Measurements from ENCODE around the gene KRI1. TPM values are rescaled to one million over a fixed set of nuclear protein-coding genes. Genes with fewer than 3 reads are reported as not detected.

KRI1 gene
- total RNA-seq, 1 donor from 2014 or later: 21.6 TPM

DNA sequence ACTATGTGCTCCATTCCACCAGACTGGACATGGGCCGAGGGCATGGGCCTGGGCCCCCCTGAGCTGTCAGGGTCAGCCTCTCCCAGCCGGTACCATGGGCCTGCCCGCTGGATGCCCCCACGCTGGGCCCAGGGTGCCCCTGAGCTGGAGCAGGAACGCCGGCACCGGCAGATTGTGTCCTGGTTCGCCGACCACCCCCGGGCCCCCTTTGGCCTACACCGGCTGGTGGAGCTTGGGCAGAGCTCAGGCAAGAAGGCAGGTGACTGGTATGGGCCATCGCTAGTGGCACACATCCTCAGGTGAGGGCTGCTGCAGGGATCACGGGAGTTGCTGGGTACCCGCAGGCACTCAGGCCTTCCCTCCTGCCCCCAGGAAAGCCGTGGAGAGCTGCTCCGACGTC lies 19.0 kb downstream of the KRI1 start:
- H3K4me1 ChIP-seq: peaks cover 27% of the 10 kb centered on the region
- DNase-seq (ENCODE audit: extremely low spot score in 2 of 2): no peak
- no peaks in the 10 kb centered on the region for H3K27me3 ChIP-seq
- H3K4me3 ChIP-seq: no peak overlapping the region
- H3K36me3 ChIP-seq: peaks cover 0 to 53% of the 10 kb centered on the region in 2 donors
- no peaks in the 10 kb centered on the region for H3K9me3 ChIP-seq
- TF ChIP-seq POLR2AphosphoS5 (IDR thresholded peaks at IDR 0.05; ENCODE audit: insufficient read depth in 1 of 2, low read depth in 1 of 2) (no peak), POLR2A (IDR thresholded peaks at IDR 0.05) (no peak)
- TF ChIP-seq, protein P1, sequence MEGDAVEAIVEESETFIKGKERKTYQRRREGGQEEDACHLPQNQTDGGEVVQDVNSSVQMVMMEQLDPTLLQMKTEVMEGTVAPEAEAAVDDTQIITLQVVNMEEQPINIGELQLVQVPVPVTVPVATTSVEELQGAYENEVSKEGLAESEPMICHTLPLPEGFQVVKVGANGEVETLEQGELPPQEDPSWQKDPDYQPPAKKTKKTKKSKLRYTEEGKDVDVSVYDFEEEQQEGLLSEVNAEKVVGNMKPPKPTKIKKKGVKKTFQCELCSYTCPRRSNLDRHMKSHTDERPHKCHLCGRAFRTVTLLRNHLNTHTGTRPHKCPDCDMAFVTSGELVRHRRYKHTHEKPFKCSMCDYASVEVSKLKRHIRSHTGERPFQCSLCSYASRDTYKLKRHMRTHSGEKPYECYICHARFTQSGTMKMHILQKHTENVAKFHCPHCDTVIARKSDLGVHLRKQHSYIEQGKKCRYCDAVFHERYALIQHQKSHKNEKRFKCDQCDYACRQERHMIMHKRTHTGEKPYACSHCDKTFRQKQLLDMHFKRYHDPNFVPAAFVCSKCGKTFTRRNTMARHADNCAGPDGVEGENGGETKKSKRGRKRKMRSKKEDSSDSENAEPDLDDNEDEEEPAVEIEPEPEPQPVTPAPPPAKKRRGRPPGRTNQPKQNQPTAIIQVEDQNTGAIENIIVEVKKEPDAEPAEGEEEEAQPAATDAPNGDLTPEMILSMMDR (IDR thresholded peaks at IDR 0.05): no peak
- intact Hi-C loops (cut with DNase I): no loop called here
- H3K27ac ChIP-seq: no peak overlapping the region

DNA sequence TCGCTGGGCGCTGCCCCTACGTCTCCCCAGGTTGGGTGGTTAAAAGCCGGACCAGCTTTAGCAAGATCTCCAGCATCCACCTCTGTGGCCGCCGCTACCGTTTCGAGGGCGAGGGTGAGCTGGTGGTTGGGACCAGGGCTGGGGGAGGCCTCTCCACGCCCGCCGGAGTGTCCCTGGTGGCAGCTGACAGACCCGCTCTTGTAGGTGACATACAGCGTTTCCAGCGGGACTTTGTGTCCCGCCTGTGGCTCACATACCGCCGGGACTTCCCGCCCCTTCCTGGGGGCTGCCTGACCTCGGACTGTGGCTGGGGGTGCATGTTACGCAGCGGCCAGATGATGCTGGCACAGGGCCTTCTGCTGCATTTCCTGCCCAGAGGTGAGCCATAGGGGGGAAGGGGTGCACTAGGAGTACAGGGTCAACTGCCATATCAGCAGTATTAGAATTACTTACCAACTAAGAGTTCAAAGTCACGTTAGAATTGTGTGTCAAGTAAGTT lies 21.0 kb downstream of the KRI1 start:
- peak overlapping the region; percentile 88 to 93 for H3K4me3 ChIP-seq
- DNase-seq (ENCODE audit: extremely low spot score in 2 of 2): no peak
- no peaks in the 10 kb centered on the region for H3K27me3 ChIP-seq
- intact Hi-C loops (cut with DNase I): no loop called here
- H3K36me3 ChIP-seq: peaks cover 0 to 34% of the 10 kb centered on the region in 2 donors
- peak overlapping the region; percentile 94 for H3K27ac ChIP-seq
- TF ChIP-seq POLR2A (IDR thresholded peaks at IDR 0.05): no peak
- no peak for TF ChIP-seq POLR2AphosphoS5 (IDR thresholded peaks at IDR 0.05; ENCODE audit: insufficient read depth in 1 of 2, low read depth in 1 of 2)
- TF ChIP-seq, protein P1 (IDR thresholded peaks at IDR 0.05): no peak
- peaks cover 27% of the 10 kb centered on the region for H3K4me1 ChIP-seq
- no peaks in the 10 kb centered on the region for H3K9me3 ChIP-seq

DNA sequence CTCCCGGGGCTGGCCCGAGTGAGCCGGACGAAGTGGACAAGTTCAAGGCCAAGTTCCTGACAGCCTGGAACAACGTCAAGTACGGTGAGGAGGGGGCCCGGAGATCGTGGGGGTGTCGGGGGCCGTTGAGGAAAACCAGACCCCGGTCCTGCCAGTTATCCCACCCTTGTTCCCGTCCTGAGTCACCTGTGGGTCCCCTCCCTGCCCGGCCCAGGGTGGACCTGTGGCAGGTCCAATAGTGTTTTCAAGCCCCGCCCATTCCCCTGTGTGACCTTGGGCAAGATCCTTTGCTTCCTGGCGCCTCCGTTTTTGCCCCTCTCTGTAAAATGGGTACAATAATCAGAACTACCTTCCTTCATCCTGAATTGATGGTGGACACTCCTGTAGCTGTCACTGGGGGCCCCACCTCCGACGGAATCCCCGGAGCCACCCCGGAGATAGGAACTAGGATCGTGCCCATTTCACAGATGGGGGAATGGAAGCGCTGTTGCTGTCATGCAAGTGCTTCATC lies 21.5 kb downstream of the KRI1 start:
- intact Hi-C loops (cut with DNase I): no loop called here
- Histone ChIP-seq H3K27me3 (no peaks in the 10 kb centered on the region), H3K27ac (peak overlapping the region; percentile 94), H3K36me3 (peaks cover 0 to 29% of the 10 kb centered on the region in 2 donors), H3K9me3 (no peaks in the 10 kb centered on the region), H3K4me1 (peaks cover 27% of the 10 kb centered on the region), H3K4me3 (peak overlapping the region; percentile 88 to 93)
- TF ChIP-seq, protein P1 (IDR thresholded peaks at IDR 0.05): no peak
- TF ChIP-seq POLR2A (IDR thresholded peaks at IDR 0.05) (no peak), POLR2AphosphoS5 (IDR thresholded peaks at IDR 0.05; ENCODE audit: insufficient read depth in 1 of 2, low read depth in 1 of 2) (no peak)
- no peak for DNase-seq (ENCODE audit: extremely low spot score in 2 of 2)

DNA sequence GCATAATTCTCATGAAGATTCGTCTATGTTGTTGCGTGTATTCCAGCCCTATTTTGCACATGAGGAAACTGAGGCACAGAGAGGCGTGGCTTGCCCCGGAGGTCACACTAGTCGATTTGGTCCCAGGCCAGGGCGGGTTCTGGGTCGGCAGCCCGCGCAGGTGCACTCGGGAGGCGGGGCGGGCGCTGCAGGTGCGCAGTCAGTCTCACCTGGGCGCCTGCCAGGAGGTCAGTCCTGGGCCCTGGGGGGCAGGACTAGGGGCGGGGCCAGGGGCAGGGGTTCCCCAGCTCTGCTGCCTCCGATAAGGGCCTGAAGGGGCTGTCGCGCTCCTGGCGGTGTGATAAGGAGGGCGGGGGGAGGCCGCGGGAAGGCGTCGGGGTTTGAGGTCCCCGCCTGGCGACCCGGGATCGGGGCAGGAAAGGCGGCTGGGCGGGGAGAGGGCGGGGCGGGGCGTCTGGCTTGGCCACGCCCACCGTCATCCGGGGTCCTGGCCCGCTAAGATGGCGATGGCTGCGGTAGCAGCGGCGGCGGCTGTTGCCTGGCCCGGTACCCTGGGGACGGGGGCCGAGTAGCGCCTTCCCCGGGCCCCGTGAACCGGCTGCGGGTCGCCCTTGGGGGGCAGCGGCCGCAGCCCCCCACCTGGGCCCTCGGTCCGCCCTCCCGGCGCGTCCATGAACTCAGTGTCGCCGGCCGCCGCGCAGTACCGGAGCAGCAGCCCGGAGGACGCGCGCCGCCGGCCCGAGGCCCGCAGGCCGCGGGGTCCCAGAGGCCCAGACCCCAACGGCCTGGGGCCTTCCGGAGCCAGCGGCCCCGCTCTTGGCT lies 22.2 kb downstream of the KRI1 start, which contains the start of gene ATG4D:
Gene ATG4D, plus strand, starts transcription at position 485 of the 822 bp plus-strand sequence. Its CDS starts 187 bp downstream, at position 672.
- Histone ChIP-seq H3K27ac (peak within 1 kb of the TSS; percentile 94), H3K9me3 (no peaks in the 10 kb centered on the region), H3K27me3 (no peaks in the 10 kb centered on the region), H3K4me1 (peaks cover 27% of the 10 kb centered on the region), H3K36me3 (peaks cover 0 to 22% of the 10 kb centered on the region in 2 donors), H3K4me3 (peak within 1 kb of the TSS; percentile 88 to 93)
- intact Hi-C loops (cut with DNase I): no loop called here
- TF ChIP-seq POLR2A (IDR thresholded peaks at IDR 0.05) (peak in 1 of 2 donors; percentile 60), POLR2AphosphoS5 (IDR thresholded peaks at IDR 0.05; ENCODE audit: insufficient read depth in 1 of 2, low read depth in 1 of 2) (peak in 1 of 2 donors; percentile 54)
- TF ChIP-seq, protein P1 (IDR thresholded peaks at IDR 0.05): no peak
- no peak for DNase-seq (ENCODE audit: extremely low spot score in 2 of 2)
